ENCODE results near the gene MGAT4A.
A peak's percentile ranks its signal among the peaks of the same experiment; 100 is the strongest.

The MGAT4A gene

DNA sequence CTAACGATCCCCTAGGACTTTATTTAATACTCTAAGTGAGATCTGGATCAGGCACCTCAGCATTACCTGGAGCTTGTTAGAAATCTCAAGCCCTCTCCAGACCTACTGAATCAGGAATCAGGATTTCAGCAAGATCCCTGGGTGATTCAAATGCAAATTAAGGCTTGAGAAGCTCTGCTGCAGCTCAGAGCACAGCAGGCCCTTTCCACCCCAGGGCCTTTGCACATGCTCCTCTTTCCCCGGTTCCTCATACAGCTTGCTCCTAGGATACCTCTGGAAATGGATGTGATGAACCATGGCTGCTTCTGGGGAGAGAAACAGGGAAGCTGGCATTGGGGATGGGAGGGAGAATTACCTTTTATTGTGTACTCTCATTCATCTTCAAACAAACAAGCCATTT, 40.3 kb upstream of the MGAT4A start:
- peaks cover 2% of the 10 kb centered on the region for H3K27me3 ChIP-seq (ENCODE audit: control insufficient read depth, insufficient read depth, low read length)
- H3K36me3 ChIP-seq (ENCODE audit: control insufficient read depth, insufficient read depth, low read length): no peaks in the 10 kb centered on the region
- H3K4me1 ChIP-seq (ENCODE audit: control insufficient read depth, insufficient read depth, low read length): peaks cover 17% of the 10 kb centered on the region
- no peak overlapping the region for H3K4me3 ChIP-seq (ENCODE audit: low read length)
- H3K9ac ChIP-seq (ENCODE audit: low read length): no peak overlapping the region
- no peaks in the 10 kb centered on the region for H3K9me3 ChIP-seq (ENCODE audit: control insufficient read depth, low read length)

DNA sequence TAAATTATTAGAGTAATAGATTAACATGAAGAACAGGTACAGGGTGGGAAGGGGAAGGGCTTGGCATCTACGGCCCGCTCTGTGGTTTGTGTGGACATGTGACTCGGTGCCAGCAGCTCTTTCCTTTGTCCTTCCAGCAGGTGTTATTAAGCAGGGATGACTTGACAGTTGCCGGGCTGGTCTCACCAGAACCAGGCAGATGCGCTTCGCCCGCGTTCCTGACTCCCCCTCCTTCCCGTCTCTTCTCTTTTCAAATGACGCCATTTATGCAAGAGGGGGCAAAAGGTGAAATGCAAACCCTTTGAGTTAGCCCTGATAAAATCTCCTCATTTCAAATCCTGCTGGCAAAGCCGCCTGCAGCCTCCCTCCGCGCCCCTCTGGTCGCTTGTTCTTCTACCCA, 38.9 kb upstream of the MGAT4A start:
- Histone ChIP-seq H3K4me1 (ENCODE audit: control insufficient read depth, insufficient read depth, low read length) (peaks cover 17% of the 10 kb centered on the region), H3K9me3 (ENCODE audit: control insufficient read depth, low read length) (no peaks in the 10 kb centered on the region), H3K9ac (ENCODE audit: low read length) (peak overlapping the region; percentile 28), H3K27me3 (ENCODE audit: control insufficient read depth, insufficient read depth, low read length) (peaks cover 2% of the 10 kb centered on the region), H3K36me3 (ENCODE audit: control insufficient read depth, insufficient read depth, low read length) (no peaks in the 10 kb centered on the region), H3K4me3 (ENCODE audit: low read length) (peak overlapping the region; percentile 19)

DNA sequence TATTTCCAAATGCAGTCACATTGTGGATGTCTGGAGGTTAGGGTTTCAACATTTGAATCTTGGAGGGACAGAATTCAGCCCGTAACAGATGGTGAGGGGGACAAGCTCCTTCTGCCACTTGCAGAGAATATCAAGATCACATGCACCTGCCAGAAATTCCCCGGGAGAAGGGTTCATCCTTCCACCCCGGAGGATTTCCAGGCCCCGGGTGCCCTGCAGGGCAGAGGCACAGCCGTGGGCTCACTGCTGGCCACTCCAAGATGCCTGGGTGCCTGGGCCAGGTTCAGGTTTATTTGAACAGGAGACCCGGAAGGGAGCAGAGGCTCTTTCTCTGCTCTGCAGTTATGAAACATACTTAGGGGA, 38.2 kb upstream of the MGAT4A start:
- Histone ChIP-seq H3K9ac (ENCODE audit: low read length) (no peak overlapping the region), H3K4me3 (ENCODE audit: low read length) (no peak overlapping the region), H3K27me3 (ENCODE audit: control insufficient read depth, insufficient read depth, low read length) (peaks cover 2% of the 10 kb centered on the region), H3K36me3 (ENCODE audit: control insufficient read depth, insufficient read depth, low read length) (no peaks in the 10 kb centered on the region), H3K4me1 (ENCODE audit: control insufficient read depth, insufficient read depth, low read length) (peaks cover 17% of the 10 kb centered on the region), H3K9me3 (ENCODE audit: control insufficient read depth, low read length) (no peaks in the 10 kb centered on the region)

DNA sequence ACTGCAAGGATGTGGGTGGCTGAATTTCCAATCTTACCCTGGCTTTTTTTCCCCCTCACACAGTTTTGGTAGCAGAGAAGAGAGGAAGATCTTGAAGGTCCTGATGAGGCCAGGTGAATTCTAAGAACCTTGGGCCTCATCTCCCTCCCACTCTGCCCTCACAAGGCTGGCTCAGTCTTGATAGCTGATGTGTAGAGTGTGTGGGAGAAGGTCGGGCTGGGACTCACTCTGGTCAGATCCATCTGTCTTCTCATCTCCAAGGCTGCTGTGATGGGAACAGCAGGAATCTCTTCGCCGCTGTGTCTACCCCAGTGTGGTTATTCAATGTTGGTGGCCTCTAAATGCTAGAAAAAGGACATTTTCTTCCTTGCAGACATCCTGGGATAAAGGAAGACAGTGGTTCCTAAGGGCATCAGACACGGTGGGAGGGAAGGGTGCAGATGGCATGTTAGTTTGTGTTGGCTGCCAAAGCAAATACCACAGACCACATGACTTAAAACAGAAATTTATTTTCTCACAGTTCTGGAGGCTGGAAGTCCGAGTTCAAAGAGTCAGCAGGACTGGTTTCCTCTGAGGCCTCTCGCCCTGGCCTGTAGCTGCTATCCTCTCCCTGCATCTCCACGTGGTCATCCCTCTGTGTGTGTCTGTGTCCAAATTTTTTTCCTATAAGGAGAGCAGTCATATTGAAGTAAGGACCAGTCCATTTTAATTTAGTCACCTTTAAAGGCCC, 37.6 kb upstream of the MGAT4A start:
- Histone ChIP-seq H3K4me3 (ENCODE audit: low read length) (no peak overlapping the region), H3K4me1 (ENCODE audit: control insufficient read depth, insufficient read depth, low read length) (peaks cover 17% of the 10 kb centered on the region), H3K9ac (ENCODE audit: low read length) (no peak overlapping the region), H3K36me3 (ENCODE audit: control insufficient read depth, insufficient read depth, low read length) (no peaks in the 10 kb centered on the region), H3K9me3 (ENCODE audit: control insufficient read depth, low read length) (no peaks in the 10 kb centered on the region), H3K27me3 (ENCODE audit: control insufficient read depth, insufficient read depth, low read length) (peaks cover 2% of the 10 kb centered on the region)

DNA sequence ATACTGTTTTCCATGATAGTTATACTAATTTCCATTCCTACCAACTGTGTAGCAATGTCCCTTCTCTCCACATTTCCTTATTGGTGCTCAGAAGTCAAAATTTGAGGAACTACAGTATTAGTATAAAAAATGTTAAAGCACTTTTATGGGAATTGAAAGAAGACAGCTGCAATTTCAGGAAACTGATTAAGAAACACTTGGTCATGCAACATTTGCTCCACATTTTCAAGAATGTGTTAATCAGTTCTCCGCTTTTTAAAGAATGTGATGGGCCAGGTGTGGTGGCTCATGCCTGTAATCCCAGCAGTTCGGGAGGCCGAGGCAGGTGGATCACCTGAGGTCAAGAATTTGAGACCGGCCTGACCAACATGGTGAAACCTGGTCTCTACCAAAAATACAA, 33.6 kb upstream of the MGAT4A start:
- Histone ChIP-seq H3K27me3 (ENCODE audit: control insufficient read depth, insufficient read depth, low read length) (no peaks in the 10 kb centered on the region), H3K4me3 (ENCODE audit: low read length) (no peak overlapping the region), H3K36me3 (ENCODE audit: control insufficient read depth, insufficient read depth, low read length) (no peaks in the 10 kb centered on the region), H3K9me3 (ENCODE audit: control insufficient read depth, low read length) (no peaks in the 10 kb centered on the region), H3K4me1 (ENCODE audit: control insufficient read depth, insufficient read depth, low read length) (peaks cover 11% of the 10 kb centered on the region), H3K9ac (ENCODE audit: low read length) (no peak overlapping the region)

DNA sequence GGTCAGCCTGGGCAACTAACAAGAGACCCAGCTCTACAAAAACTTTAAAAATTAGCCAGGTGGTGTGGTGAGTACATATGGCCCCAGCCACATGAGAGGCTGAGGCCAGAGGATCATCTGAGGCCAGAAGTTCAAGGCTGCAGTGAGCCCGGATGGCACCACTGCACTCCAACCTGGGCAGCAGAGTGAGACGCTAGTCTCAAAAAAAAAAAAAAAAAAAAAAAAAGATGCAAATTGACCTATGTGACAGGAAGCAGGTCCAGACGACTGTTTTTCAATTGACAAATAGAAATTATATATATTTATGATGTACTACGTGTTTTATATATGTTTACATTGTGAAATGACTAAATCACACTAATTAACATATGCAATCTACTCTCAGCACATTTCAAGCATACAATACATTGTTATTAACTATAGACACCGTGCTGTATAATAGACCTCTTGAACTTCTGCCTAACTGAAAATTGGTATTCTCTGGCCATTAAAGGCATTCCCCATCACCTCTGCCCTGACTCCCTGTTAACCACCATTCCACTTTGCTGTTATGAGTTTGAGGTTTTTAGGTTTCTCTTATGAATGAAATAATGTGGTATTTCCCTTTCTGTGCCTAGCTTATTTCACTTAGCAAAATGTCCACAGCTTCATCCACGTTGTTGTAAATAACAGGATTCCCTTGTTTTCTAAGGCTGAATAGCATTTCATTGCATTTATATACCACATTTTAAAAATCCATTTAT, 32.4 kb upstream of the MGAT4A start:
- H3K4me3 ChIP-seq (ENCODE audit: low read length): no peak overlapping the region
- no peak overlapping the region for H3K9ac ChIP-seq (ENCODE audit: low read length)
- H3K4me1 ChIP-seq (ENCODE audit: control insufficient read depth, insufficient read depth, low read length): no peaks in the 10 kb centered on the region
- H3K27me3 ChIP-seq (ENCODE audit: control insufficient read depth, insufficient read depth, low read length): no peaks in the 10 kb centered on the region
- no peaks in the 10 kb centered on the region for H3K36me3 ChIP-seq (ENCODE audit: control insufficient read depth, insufficient read depth, low read length)
- H3K9me3 ChIP-seq (ENCODE audit: control insufficient read depth, low read length): no peaks in the 10 kb centered on the region

DNA sequence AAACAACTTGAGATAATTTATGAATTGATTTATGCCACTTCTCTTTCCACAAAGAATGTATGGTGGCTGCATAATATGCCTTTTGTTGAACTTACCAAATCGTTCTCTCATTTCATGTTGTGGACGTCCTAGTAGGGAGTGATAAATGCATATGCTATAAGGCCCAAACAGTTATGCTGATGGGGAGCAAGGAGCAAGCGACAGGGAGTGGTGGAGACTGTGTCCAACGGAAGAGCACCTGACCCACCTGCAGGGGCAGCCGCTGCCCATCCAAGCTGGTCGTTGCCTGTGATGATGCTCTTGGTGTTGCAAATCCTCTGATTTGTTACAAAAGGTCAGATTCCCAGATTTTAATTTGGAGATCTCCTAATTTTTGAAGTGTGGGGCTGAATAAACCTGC, 31.0 kb upstream of the MGAT4A start:
- no peak overlapping the region for H3K9ac ChIP-seq (ENCODE audit: low read length)
- H3K36me3 ChIP-seq (ENCODE audit: control insufficient read depth, insufficient read depth, low read length): no peaks in the 10 kb centered on the region
- H3K4me1 ChIP-seq (ENCODE audit: control insufficient read depth, insufficient read depth, low read length): no peaks in the 10 kb centered on the region
- no peaks in the 10 kb centered on the region for H3K27me3 ChIP-seq (ENCODE audit: control insufficient read depth, insufficient read depth, low read length)
- no peaks in the 10 kb centered on the region for H3K9me3 ChIP-seq (ENCODE audit: control insufficient read depth, low read length)
- H3K4me3 ChIP-seq (ENCODE audit: low read length): no peak overlapping the region

DNA sequence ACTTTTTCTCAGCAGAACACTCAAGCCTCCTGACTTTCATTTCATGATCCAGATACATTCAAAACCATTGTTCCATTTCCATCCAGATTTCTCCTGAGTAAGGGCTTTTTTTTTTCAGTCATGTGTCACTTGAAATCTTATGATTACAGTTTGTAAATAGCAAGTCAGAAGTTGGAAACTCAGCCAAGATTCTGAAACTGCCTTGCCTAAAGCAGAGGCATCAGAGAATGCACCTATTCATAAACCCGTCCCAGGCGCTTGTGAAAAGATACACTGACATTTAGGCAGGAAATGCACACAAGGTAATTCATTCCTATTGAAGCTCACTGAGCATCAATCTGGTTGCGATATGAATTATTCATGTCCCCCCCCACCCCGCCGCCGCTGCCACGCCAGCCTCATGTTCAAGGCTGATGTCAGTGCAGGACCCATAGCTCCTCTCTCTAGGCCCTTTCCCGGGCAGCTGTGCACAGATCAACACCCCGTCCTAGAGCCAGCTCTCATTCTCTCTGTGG, 30.4 kb upstream of the MGAT4A start:
- no peaks in the 10 kb centered on the region for H3K27me3 ChIP-seq (ENCODE audit: control insufficient read depth, insufficient read depth, low read length)
- no peak overlapping the region for H3K4me3 ChIP-seq (ENCODE audit: low read length)
- H3K36me3 ChIP-seq (ENCODE audit: control insufficient read depth, insufficient read depth, low read length): no peaks in the 10 kb centered on the region
- H3K9ac ChIP-seq (ENCODE audit: low read length): no peak overlapping the region
- no peaks in the 10 kb centered on the region for H3K4me1 ChIP-seq (ENCODE audit: control insufficient read depth, insufficient read depth, low read length)
- H3K9me3 ChIP-seq (ENCODE audit: control insufficient read depth, low read length): no peaks in the 10 kb centered on the region

DNA sequence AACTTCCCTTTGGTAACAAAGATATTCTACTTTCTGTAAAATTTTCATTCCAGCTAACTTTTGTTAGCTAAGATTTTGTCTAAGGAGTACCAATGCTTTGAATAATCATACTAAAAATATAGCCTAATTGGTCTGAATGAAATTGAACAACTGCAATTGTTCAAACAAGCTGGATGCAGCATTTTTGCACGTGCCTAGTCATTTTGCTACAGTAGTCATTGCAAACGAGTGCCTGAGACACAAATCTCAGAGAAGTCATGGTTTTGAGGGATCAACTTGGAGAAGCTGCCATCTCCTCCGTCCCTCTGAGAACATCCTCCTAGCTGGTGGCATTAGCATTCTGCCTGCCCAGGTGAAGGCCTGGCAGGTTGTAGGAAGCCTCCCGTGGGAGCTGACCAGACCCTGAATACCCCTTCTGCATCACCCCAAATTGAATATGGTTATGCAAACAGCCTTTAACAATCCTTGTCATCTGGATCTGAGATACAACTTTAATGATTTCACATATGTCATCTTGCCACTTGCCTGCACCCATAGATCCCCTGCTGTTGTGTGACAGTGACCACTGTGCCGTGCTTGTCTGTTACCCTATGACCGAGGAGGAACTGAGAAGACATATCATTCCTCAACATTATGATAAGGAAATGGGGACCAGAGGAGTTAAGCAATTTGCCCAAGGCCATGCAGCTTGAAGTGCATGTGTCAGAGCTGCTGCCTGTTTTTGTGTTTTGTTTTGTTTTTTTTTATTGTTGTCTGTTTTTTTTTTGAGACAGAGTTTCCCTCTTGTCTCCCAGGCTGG, 29.1 kb upstream of the MGAT4A start:
- no peaks in the 10 kb centered on the region for H3K27me3 ChIP-seq (ENCODE audit: control insufficient read depth, insufficient read depth, low read length)
- no peaks in the 10 kb centered on the region for H3K9me3 ChIP-seq (ENCODE audit: control insufficient read depth, low read length)
- no peaks in the 10 kb centered on the region for H3K36me3 ChIP-seq (ENCODE audit: control insufficient read depth, insufficient read depth, low read length)
- no peaks in the 10 kb centered on the region for H3K4me1 ChIP-seq (ENCODE audit: control insufficient read depth, insufficient read depth, low read length)
- no peak overlapping the region for H3K9ac ChIP-seq (ENCODE audit: low read length)
- no peak overlapping the region for H3K4me3 ChIP-seq (ENCODE audit: low read length)

DNA sequence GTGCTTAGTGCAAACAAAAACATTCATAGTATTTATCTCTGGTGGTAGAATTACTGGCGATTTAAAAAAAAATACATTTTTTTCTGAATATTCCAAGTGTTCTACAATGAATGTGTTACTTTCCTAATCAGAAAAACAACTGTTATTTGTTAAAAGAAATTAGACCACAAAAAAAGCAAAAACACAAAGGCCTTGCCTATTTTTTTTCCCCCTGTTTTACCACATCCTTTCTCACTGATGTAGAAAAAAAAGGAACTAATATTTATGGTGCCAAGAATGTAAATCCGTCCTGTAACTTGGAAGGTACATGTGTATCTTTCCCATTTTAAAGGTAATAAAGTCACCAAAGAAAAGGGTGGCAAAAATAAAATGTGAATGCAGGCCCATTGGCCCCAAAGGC, 28.4 kb upstream of the MGAT4A start:
- no peaks in the 10 kb centered on the region for H3K4me1 ChIP-seq (ENCODE audit: control insufficient read depth, insufficient read depth, low read length)
- no peaks in the 10 kb centered on the region for H3K9me3 ChIP-seq (ENCODE audit: control insufficient read depth, low read length)
- H3K36me3 ChIP-seq (ENCODE audit: control insufficient read depth, insufficient read depth, low read length): no peaks in the 10 kb centered on the region
- H3K27me3 ChIP-seq (ENCODE audit: control insufficient read depth, insufficient read depth, low read length): no peaks in the 10 kb centered on the region
- H3K9ac ChIP-seq (ENCODE audit: low read length): no peak overlapping the region
- no peak overlapping the region for H3K4me3 ChIP-seq (ENCODE audit: low read length)

DNA sequence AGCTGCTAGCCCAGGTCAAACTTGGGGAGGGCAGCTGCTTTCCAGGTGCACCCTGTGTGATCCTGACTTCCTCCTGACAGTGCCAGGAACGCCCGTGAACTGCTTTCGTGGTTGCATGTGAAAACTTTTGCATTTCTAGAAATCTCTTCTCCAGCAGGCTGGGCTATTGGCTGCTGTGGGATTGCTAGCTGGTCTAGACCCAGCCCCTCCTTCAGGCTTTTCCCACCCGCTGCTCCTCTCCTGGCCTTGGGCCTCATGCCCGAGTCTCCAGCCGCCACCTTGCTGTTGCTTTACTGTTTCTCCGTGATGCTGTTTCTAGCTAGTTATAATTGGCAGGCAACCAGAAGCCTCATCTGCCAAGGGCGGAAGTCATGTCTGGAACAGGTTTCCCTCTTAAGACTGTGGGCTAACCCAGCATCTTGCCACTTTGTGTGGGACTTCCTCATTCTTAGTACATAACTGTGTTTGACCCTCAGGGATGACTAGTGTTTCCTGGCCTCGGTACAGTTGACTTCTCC, 27.0 kb upstream of the MGAT4A start:
- Histone ChIP-seq H3K4me1 (ENCODE audit: control insufficient read depth, insufficient read depth, low read length) (no peaks in the 10 kb centered on the region), H3K9ac (ENCODE audit: low read length) (no peak overlapping the region), H3K36me3 (ENCODE audit: control insufficient read depth, insufficient read depth, low read length) (no peaks in the 10 kb centered on the region), H3K9me3 (ENCODE audit: control insufficient read depth, low read length) (no peaks in the 10 kb centered on the region), H3K27me3 (ENCODE audit: control insufficient read depth, insufficient read depth, low read length) (no peaks in the 10 kb centered on the region), H3K4me3 (ENCODE audit: low read length) (no peak overlapping the region)

DNA sequence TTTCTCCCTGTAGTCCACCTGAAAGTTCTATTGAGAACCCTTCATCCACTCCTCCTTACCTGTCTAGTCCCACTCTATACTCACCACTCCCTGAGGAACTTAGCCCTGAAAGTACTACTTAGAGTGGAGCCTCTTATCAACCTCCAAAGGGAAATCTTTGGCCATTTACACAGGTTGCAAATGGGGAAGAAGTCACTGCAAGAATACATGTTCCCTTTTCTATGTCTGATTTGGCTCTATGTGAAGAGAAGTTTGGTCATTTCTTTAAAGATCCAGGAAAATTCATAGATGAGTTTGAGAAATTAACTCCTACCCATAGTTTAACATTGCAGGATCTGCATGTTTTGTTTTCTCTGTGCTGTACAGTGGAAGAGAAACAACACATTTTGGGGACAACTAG, 22.9 kb upstream of the MGAT4A start:
- Histone ChIP-seq H3K4me3 (ENCODE audit: low read length) (no peak overlapping the region), H3K9me3 (ENCODE audit: control insufficient read depth, low read length) (no peaks in the 10 kb centered on the region), H3K9ac (ENCODE audit: low read length) (no peak overlapping the region), H3K4me1 (ENCODE audit: control insufficient read depth, insufficient read depth, low read length) (no peaks in the 10 kb centered on the region), H3K36me3 (ENCODE audit: control insufficient read depth, insufficient read depth, low read length) (no peaks in the 10 kb centered on the region), H3K27me3 (ENCODE audit: control insufficient read depth, insufficient read depth, low read length) (no peaks in the 10 kb centered on the region)
